HG02870 (cell line): ENCODE measurements around the gene CDR2.
A peak's percentile ranks its signal among the peaks of the same experiment; 100 is the strongest.
"Not testable (repeated sequence)": the region's sequence is repeated elsewhere in the genome, so short reads cannot be mapped to it uniquely, and the experiment has no call there.

Source experiments
- ATAC-seq: cut with Tn5 transposase; IDR thresholded peaks from one replicate; pipeline ENCODE4 v1.9.1; 2021; ENCODE audit warnings: mild to moderate bottlenecking, moderate library complexity; ENCODE audit not compliant: unreplicated experiment

CDR2 gene

DNA sequence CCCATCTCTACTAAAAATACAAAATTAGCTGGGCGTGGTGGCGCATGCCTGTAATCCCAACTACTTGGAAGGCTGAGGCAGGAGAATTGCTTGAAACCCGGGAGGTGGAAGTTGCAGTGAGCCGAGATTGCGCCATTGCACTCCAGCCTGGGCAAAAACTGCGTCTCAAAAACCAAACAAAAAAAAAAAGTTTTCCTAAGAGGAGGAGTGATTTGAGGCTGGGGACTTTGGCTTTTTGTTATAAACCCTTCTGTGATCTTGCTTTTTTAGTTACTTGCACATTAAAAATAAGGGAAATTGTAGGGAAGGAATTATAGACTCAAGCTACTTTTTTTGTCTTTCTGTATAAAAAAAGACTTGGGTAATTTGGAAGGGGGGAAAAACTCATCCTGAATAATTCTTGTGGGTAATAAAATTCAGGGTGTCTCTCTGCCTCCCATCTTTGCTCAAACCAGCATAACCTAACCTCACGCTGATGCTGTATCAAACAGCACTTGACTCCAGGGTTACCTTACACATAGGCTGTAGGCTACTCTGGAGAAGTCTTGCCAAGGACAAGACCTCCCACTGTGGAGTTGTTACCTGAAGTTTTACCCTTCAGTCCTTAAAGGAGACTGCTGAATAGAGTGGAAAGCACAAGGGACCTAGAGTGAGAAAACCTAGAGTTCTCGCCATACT lies 1.7 kb upstream of the CDR2 start:
- ATAC-seq: no peak

- no peak for ATAC-seq
Measured at GRCh38 chr16:22375117-22375962, 921 bp upstream of the CDR2 start.

DNA sequence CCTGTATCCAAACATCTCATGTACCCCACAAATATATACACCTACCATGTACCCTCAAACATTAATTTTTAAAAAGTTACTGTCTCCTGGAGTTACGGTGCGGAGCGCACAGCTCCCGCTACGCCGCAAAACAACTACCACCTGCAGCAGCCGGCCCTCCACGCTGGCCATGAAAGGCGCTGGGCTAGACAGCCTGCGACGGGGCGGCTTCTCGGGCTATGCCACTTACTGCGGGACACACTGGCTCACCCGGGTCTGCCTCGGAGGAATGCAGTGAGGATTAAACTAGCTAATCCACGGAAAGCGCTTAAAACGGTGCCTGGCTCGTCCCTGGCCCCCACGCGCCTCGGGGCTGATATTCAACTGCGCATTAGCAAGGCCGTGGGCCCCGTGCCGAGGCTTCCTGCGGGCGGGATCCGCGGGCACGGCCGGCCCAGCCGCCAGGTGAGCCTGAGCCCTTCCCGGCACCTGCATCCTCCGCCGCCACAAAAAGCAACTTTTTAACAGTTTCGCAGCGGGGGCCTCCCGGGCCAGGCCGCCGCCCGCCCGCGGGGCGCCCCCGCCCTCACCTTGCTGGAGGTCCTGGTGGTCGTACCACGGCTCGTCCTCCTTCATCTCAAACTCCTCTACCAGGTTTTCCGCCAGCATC lies 633 bp downstream of the CDR2 start:
- peak; percentile 17 for ATAC-seq

DNA sequence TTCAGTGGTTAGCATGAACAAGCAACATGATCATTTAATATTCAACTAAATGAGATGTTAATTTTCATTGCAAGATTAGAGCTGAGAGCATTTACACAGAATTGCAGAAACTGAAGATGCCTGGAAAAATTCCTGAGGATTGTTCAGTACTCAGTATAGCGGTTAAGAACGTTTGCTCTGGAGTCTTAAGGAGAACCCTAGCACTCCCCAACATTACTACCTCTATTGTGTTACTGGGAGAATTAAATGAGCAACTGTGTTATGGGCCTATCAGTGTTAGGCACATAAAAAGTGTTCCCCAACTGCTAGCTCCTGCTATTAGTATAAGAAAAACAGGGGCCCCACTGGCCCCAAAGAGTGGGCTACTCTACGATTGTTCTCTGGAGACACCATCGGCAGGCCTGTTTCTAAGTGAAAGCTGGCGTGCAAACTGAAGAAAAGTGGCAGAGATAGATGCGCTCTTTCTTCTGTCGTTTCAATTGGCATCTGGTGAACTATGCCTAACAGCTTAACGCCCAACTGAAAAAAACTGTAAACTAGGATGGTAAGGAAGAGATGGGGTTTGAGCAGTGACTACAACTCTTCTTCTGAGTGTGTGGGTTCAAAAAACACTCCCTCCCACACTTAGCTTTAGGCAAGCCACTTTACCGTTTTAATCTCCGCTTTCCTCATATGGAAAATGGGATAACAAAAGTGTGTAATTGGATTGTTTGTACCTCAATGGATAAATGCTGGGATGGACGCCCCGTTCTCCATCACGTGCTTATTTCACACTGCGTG lies 1.3 kb downstream of the CDR2 start:
- no peak for ATAC-seq

GRCh38 chr16:22370038-22370820 lies 4.2 kb downstream of the CDR2 start:
- ATAC-seq: no peak

DNA sequence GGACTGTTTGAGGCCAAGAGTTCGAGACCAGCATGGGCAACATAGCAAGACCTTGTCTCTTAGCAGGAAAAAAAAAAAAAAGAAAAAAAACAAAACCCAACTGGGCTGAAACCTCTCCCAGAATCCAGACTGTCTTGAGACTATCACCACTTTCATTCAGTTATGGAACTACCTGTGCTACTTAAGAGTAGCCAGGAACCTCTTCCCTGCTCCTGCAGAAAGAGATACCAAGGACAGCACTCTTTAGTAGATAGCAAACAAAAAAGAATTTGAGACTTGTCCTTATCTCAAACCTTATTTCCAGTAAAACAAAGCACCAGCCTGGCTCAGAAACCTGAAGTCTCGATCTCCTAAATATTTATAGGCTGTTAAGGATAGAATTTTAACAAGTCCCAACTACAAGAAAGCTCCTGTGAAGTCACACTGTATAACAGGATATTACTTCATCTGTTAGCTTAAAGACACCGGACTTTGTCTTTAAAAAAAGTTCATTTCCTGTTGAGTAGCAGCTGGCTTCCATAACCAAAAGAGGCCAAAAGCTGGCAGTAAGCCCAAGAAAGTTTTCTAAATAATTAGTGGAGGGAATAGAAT lies 5.1 kb downstream of the CDR2 start:
- no peak for ATAC-seq

DNA sequence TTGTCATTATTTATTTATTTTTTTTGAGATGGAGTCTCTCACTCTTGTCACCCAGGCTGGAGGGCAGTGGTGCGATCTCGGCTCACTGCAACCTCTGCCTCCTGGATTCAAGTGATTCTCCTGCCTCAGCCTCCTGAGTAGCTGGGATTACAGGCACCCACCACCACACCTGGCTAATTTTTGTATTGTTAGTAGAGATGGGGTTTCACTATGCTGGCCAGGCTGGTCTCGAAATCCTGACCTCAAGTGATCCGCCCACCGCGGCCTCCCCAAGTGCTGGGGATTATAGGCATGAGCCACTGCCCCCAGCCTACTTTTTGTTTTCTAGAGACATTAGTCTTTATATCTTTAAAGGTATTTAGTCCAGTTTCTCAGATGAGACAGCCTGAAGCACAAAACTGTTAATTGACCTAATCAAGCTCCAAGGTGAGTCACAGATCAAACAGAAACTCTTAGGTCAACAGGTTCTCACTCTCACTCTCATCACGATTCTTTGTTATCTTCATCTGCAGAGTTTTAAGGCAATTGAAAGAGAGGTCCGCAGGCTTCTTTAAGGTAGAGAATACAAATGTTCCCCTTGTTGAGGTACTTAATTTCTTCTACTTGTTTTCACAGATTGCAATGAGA lies 6.1 kb downstream of the CDR2 start:
- not testable (repeated sequence) for ATAC-seq

GRCh38 chr16:22366889-22367288 lies 7.5 kb downstream of the CDR2 start:
- no peak for ATAC-seq

DNA sequence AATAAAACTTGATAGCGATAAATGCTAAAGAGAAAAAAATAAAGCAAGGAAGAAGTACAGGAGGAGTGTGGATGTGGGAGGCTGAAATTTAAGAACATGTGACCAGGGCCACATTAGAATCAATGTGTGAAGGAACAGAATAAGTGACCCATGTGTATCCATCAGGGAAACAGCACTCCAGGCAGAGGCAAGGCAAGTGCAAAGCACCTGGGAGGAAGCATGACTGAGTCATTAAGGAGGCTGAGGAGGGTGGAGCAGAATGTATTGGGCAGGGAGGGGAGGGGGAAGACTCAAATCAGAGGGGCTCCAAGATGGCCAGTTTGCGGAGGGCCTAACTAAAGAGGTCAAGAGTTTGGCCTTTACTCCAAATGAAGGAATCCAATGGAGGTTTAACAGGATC lies 8.0 kb downstream of the CDR2 start:
- no peak for ATAC-seq

GRCh38 chr16:22364241-22364640 lies 10.2 kb downstream of the CDR2 start:
- no peak for ATAC-seq

GRCh38 chr16:22360963-22361659 lies 13.3 kb downstream of the CDR2 start:
- ATAC-seq: no peak

GRCh38 chr16:22359679-22360078 lies 14.7 kb downstream of the CDR2 start:
- no peak for ATAC-seq

DNA sequence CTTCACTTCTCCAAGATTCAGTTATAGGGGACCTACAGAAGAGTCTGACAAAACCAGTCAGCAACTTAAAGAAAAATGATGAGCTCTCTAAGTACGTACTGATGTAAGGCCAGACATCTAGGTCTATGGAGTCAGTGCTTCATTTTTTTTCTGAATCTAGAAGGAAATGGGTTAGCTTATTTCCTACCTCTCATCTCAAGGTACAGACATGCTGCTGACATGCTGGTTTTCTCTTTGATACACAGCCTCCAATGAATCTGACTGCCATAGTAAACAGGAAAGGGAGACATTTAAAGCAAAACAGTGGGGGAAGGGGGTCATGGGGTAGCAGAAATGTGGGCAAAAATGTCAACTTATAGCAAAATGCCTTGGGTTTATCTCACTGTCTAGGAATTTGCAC lies 16.4 kb downstream of the CDR2 start:
- no peak for ATAC-seq

DNA sequence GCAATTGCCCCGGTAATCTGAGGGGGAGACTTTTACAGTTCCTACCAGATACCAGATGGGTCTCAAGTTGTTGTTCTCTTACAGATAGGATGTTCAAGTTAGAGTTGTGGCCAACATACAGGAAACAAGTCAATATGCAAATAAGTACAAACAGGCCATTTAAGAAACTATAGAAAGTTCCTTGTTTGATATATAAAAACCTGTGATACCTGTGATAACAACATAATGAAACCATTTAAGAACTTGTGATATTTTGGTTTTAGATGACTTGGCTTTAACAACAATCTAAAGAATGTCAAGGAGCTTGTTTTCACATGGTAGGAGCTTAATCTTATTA lies 16.8 kb downstream of the CDR2 start:
- no peak for ATAC-seq

- ATAC-seq: no peak
Measured at GRCh38 chr16:22356930-22357634, 17.3 kb downstream of the CDR2 start.

- ATAC-seq: no peak
Measured at GRCh38 chr16:22355487-22355908, 18.9 kb downstream of the CDR2 start.

DNA sequence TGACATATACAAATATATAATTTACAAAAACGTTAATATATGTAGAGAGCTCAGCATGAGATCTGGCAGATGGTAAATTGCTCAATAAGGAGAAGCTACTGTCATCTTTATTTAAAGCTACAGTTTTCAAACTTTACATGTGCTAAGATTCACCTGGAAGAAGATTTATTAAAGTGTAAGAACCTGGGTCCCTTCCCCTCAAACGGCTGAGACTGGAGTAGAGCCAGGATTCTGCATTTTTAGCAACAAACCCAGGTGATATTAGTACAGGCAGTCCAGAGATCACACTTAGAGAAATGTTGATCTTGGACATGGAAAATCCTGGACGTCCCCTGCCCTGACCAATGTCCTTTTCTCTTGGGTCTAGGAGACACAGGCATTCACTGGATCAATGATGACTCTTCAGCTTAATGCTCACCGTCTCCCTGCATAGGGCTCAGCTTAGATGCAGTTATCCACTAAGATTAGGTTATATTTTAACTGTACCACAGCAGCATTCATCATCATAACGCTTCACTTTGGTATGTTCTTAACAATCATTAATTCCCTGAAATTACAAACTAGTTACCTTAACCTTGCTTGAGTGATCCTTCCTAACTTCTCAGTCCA lies 20.4 kb downstream of the CDR2 start:
- no peak for ATAC-seq
